Loucy (cell line): ENCODE data around the gene ARNT2.

Experiments
- CTCF ChIP-seq: fragments of 200-600 bp; sonication (generic); conservative IDR thresholded peaks from 2 replicates; pipeline ENCODE4 v1.5.1; 2014; ENCODE audit warnings: mild to moderate bottlenecking, antibody characterized with exemption, low read length
- EZH2phosphoT487 ChIP-seq: fragments of 200-600 bp; IDR thresholded peaks from 2 replicates; pipeline ENCODE4 v1.6.1; 2018; ENCODE audit warnings: antibody characterized with exemption, mild to moderate bottlenecking, moderate library complexity, borderline replicate concordance

GRCh38 chr15:80424381-80424780 lies 20.2 kb downstream of the ARNT2 start:
- TF ChIP-seq CTCF, result no peak
- TF ChIP-seq EZH2phosphoT487, result no peak
